HG02763 (cell line): ENCODE results near the gene FKBP2.

Experiments used
- ATAC-seq: cut with Tn5 transposase; IDR thresholded peaks from one replicate; pipeline ENCODE4 v1.9.1; 2021; ENCODE audit warnings: mild to moderate bottlenecking, moderate library complexity; ENCODE audit not compliant: unreplicated experiment

The FKBP2 gene

DNA sequence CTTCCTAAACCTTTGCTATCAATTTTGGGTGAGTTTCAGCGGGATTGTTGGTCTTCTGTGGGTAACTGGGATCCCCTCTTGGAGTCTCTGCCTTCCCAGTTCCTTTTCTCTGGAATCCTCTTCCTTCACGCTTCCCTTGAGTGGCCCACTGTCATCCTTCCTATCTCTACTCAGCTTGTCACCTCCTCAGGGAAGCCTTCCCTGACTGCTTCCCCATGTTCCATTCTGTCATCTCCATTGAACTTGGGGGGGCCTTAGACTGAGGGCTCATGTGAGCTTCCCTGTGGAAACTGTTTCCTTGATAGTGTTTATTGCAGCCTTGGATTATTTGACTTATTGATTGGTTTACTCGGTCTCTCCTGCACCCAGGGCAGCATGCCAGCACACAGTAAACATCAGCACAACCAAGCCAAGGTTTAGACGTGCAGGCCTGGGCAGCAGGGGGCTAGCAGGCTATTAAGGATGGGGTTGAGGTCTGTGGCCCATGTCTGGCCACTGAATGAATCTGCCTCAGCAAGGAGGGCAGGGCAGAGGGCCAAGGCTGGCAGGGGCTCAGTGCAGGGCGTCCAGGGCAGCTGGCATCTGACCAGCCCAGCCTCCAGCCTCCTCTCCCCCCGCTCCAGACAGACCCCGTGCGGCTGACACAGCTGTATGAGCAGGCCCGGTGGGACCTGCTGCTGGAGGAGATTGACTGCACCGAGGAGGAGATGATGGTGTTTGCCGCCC, 22.1 kb upstream of the FKBP2 start:
- ATAC-seq = no peak

DNA sequence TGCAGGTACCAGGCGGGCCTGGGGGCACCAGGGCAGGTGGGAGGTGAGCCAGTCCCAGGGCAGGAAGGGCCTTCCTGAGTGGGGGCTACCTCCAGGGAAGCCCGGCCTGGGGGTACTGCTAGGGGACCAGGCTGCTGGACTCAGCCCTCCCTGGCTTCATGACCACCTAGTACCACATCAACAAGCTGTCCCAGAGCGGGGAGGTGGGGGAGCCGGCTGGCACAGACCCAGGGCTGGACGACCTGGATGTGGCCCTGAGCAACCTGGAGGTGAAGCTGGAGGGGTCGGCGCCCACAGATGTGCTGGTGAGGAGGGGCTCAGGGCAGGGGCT, 21.6 kb upstream of the FKBP2 start:
- ATAC-seq = no peak

DNA sequence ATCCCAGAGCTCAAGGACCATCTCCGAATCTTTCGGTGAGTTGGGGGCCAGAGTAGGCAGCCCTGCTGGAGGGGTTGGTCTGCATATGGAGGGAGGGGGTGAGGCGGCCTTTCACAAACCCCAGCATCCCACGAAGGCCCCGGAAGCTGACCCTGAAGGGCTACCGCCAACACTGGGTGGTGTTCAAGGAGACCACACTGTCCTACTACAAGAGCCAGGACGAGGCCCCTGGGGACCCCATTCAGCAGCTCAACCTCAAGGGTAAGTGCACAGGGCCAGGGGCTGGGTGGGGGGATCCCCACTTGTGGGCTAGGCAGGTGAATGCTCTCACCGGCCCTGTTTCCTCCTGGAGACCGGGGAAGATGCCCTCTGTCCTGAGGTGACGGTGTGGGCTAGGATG, 21.1 kb upstream of the FKBP2 start:
- no peak for ATAC-seq

DNA sequence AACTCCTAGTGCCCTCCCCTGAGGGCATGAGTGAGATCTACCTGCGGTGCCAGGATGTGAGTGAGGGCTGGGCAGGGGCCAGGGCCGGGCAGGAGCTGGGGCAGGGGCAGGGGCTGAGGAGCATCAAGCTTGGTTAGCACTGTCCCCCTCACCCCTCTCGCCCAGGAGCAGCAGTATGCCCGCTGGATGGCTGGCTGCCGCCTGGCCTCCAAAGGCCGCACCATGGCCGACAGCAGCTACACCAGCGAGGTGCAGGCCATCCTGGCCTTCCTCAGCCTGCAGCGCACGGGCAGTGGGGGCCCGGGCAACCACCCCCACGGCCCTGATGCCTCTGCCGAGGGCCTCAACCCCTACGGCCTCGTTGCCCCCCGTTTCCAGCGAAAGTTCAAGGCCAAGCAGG, 20.6 kb upstream of the FKBP2 start:
- no peak for ATAC-seq

DNA sequence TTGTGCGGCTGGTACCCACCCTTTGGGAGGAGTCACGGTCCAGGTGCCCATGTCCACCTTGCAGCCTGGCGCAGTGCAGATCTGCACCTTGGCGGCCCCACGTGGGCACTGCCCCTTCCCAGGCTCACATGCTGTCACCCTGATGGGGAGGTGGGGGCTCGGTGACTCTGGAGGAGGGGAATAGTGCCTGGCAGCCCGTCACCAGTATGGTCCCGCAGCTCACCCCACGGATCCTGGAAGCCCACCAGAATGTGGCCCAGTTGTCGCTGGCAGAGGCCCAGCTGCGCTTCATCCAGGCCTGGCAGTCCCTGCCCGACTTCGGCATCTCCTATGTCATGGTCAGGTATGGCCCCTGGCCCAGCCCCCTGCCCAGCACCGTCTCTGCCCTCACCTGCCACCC, 20.1 kb upstream of the FKBP2 start:
- ATAC-seq = no peak

DNA sequence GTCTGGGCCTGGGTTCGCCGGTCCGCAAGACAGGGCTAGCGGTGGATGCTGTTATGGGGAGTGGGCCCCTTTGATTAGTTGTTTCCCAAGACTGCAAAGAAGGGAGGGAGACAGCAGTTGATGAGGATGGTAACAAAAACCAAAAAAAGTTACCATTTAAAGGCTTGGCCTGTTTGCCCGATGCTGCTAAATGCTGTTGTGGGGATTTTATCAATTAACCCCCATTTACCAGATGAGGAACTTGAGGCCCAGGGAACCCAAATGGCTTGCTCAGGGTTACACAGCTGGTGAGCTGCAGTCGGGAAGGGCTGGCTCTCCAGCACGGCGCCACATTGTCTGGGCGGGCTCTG, 18.3 kb upstream of the FKBP2 start:
- ATAC-seq = no peak

DNA sequence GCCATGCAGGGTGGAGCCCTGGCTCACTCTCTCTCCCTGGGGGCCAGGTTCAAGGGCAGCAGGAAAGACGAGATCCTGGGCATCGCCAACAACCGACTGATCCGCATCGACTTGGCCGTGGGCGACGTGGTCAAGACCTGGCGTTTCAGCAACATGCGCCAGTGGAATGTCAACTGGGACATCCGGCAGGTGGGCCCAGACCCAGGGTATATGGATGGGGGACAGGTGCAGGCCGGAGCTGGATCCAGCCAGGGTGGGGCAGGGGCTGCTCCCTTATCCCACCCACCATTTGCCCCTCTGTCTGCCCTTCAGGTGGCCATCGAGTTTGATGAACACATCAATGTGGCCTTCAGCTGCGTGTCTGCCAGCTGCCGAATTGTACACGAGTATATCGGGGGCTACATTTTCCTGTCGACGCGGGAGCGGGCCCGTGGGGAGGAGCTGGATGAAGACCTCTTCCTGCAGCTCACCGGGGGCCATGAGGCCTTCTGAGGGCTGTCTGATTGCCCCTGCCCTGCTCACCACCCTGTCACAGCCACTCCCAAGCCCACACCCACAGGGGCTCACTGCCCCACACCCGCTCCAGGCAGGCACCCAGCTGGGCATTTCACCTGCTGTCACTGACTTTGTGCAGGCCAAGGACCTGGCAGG, 17.8 kb upstream of the FKBP2 start:
- ATAC-seq = no peak

DNA sequence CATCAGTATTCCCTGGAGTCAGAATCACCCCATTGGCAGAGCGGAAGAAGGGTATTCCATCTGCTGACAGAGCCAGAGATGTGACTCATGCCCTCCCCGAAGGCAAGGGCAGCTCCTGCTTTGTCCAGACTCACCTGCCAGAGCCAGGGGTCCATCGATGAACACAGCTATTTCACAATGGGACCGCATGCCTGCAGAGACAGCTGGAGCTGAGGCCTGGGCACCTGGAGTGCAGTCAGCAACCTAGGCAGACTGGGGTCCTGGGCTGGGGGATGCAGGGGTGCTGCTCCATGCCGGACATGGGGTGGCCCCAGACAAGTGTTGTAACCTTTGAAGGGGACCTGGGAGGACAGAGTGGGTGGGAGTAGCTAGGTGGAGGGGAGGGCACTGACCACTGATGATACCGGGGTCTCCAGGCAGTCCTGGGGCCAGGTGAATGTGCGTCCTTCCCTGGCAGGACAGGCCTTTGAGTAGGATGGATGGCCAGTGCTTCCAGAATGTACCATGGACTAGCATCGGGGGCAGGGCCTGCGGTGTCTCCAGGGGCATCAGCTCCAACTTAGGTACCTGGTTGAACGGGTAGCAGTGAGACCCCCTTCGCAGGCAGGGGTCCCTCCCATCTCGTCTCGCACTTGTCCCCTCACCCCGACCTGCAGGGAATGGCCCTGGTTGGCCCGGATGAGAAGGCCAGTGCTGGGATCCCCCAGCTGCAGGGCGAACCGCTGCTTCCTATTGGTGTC, 16.6 kb upstream of the FKBP2 start:
- ATAC-seq = no peak

DNA sequence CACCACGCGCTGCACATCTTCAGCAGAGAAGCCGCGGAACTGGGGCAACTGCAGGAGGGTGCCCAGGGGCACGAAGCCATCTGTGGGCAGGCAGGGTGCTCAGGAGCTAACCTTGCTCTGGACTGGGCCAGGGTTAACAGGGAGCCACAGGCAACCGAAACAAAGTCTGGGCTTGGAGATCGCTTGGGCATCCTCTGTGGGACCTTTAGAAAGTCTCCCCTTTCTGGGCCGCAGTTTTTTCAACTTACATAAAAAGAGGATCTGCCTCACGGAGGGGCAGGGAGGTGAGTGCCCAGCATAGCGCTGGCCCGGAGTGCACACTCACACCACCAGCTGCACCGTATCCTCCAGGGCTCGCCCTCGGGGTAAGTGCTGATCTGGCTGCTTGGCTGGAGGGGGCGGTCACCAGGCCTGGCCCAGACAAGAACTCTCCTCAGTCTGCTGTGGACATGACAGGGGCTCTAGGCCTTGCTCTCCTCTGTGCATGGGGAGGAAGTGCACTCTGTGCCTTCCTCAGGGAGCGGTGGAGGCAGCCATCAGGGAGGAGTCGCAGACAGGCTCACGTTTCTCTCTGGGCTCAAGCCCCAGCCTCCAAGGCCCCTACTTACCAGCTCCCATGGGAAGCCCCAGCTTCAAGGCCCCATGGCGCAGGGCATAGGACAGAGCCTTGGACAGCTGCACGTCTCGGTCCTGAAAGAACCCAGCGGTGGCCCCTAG, 15.8 kb upstream of the FKBP2 start:
- no peak for ATAC-seq

DNA sequence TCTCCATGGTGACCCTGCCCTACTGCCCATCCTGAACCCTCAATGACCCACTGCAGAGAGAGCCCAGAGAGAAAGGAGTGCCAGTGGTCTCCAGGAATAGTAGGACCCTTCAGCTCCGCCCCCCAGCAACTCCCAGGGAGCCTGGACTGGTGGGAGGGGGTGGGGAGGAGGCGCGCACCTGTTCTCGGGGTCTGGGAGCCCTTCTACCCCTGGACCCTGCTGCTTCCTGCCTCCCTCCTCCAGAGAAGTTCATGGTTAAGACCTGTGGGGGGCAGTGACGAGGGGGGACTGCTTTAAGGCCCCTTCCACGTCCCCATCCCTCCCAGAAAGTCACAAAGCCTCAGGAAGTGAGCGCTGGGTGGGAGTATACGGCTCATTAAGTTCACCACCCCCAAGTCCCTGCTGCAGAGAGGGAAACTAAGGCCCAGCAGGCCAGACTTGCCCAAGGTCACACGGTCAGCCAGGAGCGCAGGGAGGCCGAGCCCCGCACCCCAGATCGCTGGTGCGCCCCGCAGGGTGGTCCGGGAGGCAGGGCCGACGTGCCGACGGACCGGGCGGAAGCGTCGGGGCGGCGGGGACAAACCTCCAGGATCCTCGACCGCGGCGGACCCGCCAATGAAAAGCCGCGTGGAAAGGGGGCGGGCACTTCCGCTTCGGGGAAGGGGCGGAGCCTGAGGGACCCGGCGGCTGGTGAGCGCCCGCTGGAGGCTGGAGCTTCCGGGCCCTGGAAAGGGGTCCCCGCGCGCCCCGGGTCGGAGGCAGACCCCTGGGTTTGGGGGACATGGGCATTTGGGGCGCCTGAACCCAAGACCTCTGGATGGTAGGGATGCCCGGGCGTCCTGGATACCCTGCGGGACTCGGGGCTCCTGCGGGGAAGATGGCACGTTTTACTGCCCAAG, 15.0 kb upstream of the FKBP2 start, which contains the start of the genes NUDT22 and TRPT1:
NUDT22 (plus strand) TSS at position 667 of the 899 bp plus-strand sequence. CDS start 379 bp downstream, outside the sequence.
TRPT1 (minus strand) TSS at position 579 of the 899 bp plus-strand sequence; CDS start at position 253, 326 bp downstream.
- peak; percentile 39 for ATAC-seq

DNA sequence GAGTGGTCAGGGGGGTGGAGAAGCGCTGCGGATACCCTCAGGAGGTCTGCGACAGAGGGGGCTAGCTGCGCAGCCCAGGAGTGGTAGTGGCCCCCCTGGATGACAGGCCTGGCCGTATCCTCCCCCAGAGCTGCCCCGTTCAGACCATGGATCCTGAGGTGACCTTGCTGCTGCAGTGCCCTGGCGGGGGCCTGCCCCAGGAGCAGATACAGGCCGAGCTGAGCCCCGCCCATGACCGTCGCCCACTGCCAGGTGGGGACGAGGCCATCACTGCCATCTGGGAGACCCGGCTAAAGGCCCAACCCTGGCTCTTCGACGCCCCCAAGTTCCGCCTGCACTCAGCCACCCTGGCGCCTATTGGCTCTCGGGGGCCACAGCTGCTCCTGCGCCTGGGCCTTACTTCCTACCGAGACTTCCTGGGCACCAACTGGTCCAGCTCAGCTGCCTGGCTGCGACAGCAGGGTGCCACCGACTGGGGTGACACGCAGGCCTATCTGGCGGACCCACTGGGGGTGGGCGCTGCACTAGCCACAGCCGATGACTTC, 14.3 kb upstream of the FKBP2 start:
- no peak for ATAC-seq

DNA sequence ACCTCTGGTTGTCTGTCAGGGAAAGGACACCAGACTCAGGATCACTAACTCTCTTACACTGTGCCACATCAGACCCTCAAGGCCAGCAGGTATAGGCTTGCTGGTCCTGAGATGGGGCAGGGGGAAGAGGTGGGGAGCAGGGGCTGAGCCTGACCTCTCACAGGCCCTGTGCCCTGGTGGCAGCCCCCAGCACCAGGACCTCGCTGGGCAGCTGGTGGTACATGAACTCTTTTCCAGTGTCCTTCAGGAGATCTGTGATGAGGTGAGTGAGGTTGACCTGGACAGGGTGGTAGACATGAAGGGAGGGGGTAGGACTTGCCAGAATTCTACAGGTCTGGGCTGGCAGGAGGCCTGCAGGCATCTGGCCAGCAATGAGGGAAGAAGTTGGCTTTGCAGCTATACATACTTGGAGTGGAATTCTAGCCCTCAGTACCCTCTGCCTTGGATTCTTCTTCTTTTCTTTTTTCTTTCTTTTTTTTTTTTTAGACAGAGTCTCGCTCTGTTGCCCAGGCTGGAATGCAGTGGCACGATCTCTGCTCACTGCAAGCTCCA, 13.4 kb upstream of the FKBP2 start:
- ATAC-seq = no peak

DNA sequence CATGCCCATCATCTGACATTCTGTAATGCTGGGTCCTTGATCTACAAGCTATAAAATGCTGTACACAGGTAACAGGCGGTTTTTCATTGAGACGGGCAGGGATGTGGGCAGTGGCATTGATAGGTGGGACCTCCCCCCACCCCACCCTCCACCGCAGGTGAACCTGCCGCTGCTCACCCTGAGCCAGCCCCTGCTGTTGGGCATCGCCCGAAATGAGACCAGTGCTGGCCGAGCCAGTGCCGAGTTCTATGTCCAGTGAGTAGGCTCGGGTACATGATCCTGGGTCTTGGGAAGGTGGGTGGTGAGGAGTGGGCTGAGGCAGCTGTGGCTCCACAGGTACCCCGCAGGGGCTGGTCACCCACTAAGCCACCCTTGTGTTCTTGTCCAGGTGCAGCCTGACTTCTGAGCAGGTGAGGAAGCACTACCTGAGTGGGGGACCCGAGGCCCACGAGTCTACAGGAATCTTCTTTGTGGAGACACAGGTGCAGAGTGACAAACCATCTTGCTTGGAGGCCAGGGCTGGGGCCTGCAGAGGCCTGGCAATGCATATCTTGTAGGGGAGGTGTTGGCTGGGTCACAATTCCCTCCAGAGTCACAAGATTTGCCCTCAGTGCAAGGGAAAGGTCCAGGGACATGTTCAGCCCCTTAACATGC, 11.7 kb upstream of the FKBP2 start:
- no peak for ATAC-seq

DNA sequence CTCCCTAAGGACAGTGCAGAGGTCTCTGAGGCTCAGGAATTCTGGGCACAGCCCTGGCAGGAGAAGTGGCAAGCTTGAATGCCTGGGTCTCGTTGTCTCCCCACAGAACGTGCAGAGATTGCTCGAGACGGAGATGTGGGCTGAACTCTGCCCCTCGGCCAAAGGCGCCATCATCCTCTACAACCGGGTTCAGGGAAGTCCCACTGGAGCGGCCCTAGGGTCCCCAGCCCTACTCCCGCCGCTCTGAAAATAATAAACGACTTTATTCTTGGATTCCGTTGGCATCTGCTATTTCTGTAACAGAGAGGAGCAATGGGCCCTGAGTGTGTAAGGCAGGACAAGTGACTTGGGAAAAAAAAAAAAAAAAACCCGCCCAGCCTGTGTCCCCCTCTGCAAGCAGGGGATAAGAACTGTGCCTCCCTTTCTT, 11.1 kb upstream of the FKBP2 start:
- no peak for ATAC-seq

DNA sequence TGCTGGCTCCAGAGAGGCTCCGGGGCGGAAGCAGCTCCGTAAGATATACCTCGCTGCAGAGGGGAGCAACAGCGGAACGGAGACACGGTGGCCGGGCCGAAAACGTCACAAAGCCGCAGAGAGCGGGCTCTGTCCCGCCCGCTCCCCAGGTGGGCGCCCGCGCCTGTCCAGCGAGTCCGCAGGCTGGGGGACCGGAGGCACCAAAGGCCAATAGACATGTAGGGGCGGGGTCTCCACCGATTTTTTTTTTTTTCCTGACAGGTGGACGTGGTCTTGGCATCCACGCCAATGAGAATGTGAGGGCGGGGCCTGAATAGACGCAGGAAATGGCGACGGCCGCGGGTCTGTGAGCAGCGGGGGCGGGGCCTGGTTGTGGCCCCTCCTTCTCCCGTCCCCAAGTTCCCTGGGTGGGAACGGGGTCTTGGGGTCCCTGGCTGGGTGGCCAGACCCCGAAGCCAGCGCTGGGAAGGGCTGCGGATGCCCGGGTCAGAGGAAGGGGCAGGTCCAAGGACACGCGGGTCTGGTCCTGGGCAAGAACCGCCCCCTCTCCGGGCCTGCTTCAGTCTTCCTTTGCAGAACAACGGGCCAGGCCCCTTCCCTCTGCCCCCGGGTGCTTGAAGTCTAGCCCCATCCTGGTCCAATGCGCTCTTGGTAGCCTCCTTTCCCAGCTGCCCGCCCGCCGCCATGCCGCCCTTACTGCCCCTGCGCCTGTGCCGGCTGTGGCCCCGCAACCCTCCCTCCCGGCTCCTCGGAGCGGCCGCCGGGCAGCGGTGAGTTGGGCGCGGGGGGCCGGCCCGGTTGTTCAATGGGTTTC, 10.5 kb upstream of the FKBP2 start, which contains the start of gene DNAJC4:
DNAJC4 (plus strand) TSS at position 378 of the 814 bp plus-strand sequence; CDS start at position 685, 307 bp downstream.
- ATAC-seq = peak; percentile 62

DNA sequence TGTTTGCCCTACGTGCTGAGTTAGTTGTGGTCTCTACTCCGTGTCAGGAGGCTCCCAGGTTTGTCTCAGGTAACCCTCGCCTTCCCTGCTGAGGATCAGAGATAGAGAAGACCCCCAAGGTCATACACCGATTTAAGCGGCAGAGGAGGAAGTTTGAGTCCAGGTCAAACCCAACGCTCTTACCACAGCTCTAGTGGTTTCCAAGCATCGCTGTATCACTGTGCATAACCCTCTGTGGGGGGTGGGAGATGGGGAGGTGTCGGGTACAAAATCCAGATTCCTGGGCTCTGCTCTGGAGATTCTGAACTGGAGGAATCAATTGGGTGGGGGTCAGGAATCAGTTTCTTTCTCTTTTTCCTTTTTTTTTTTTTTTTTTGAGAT, 9.9 kb upstream of the FKBP2 start:
- ATAC-seq = no peak

DNA sequence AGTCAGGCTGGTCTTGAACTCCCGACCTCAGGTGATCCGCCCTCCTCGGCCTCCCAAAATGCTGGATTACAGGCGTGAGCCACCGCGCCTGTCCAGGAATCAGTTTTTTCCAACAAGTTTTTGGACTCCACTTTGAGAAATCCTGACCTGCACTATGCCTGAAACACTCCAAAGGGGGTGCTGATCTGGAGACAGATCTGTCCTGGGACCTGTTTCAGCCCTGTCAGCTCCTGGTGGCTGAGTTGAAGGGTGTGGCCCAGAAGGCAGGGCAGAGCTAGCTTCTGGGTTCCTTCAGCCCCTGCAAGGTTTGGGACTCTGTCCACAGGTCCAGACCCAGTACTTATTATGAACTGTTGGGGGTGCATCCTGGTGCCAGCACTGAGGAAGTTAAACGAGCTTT, 9.3 kb upstream of the FKBP2 start:
- no peak for ATAC-seq
